ENCODE results near the gene C19orf12. TPM values are rescaled to one million over a fixed set of nuclear protein-coding genes. Genes with fewer than 3 reads are reported as not detected.

Gene C19orf12
- total and polyA plus RNA-seq, 7 donors = 37.5 to 142 (median 65.4) TPM

- H3K27me3 ChIP-seq (ENCODE audit: insufficient read depth in 3 of 3, low read length in 2 of 3) = no peaks in the 10 kb centered on the region
- WGBS, 3 donors = 44 to 60% (median 49%) methylated on average over 16 of the region's 16 CpGs
- no peak for ATAC-seq
- TF ChIP-seq, protein P1, sequence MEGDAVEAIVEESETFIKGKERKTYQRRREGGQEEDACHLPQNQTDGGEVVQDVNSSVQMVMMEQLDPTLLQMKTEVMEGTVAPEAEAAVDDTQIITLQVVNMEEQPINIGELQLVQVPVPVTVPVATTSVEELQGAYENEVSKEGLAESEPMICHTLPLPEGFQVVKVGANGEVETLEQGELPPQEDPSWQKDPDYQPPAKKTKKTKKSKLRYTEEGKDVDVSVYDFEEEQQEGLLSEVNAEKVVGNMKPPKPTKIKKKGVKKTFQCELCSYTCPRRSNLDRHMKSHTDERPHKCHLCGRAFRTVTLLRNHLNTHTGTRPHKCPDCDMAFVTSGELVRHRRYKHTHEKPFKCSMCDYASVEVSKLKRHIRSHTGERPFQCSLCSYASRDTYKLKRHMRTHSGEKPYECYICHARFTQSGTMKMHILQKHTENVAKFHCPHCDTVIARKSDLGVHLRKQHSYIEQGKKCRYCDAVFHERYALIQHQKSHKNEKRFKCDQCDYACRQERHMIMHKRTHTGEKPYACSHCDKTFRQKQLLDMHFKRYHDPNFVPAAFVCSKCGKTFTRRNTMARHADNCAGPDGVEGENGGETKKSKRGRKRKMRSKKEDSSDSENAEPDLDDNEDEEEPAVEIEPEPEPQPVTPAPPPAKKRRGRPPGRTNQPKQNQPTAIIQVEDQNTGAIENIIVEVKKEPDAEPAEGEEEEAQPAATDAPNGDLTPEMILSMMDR (IDR thresholded peaks at IDR 0.05) = no peak
- peak overlapping the region; percentile 86 for H3K27ac ChIP-seq
- H3K9me3 ChIP-seq = no peaks in the 10 kb centered on the region
- H3K4me1 ChIP-seq = peaks cover 73% of the 10 kb centered on the region
- no peak overlapping the region for H3K4me3 ChIP-seq
- H3K36me3 ChIP-seq (ENCODE audit: insufficient read depth in 1 of 2, low read depth in 1 of 2) = no peaks in the 10 kb centered on the region
- intact Hi-C loops (cut with DNase I) = no loop called here
- no peak for DNase-seq
Measured at GRCh38 chr19:29682236-29682895, 32.7 kb downstream of the C19orf12 start.

GRCh38 chr19:29681422-29682235 lies 33.4 kb downstream of the C19orf12 start:
- intact Hi-C loops (cut with DNase I) = no loop called here
- H3K4me3 ChIP-seq = no peak overlapping the region
- no peak for ATAC-seq
- TF ChIP-seq, protein P1 (IDR thresholded peaks at IDR 0.05) = no peak
- peaks cover 76% of the 10 kb centered on the region for H3K4me1 ChIP-seq
- H3K9me3 ChIP-seq = no peaks in the 10 kb centered on the region
- H3K27me3 ChIP-seq (ENCODE audit: insufficient read depth in 3 of 3, low read length in 2 of 3) = no peaks in the 10 kb centered on the region
- peak overlapping the region; percentile 86 for H3K27ac ChIP-seq
- peak; percentile 62 to 69 for DNase-seq
- WGBS, 3 donors = 32 to 42% (median 41%) methylated on average over 12 to 13 of the region's 13 CpGs
- H3K36me3 ChIP-seq (ENCODE audit: insufficient read depth in 1 of 2, low read depth in 1 of 2) = no peaks in the 10 kb centered on the region

GRCh38 chr19:29680937-29681336 lies 34.1 kb downstream of the C19orf12 start:
- intact Hi-C loops (cut with DNase I) = no loop called here
- H3K4me1 ChIP-seq = peaks cover 77% of the 10 kb centered on the region
- H3K36me3 ChIP-seq (ENCODE audit: insufficient read depth in 1 of 2, low read depth in 1 of 2) = no peaks in the 10 kb centered on the region
- 55 to 65% (median 55%) methylated on average over 6 to 7 of the region's 7 CpGs for WGBS, 3 donors
- peak overlapping the region; percentile 86 for H3K27ac ChIP-seq
- no peak overlapping the region for H3K4me3 ChIP-seq
- no peaks in the 10 kb centered on the region for H3K9me3 ChIP-seq
- TF ChIP-seq, protein P1 (IDR thresholded peaks at IDR 0.05) = no peak
- H3K27me3 ChIP-seq (ENCODE audit: insufficient read depth in 3 of 3, low read length in 2 of 3) = no peaks in the 10 kb centered on the region
- DNase-seq = no peak
- no peak for ATAC-seq

DNA sequence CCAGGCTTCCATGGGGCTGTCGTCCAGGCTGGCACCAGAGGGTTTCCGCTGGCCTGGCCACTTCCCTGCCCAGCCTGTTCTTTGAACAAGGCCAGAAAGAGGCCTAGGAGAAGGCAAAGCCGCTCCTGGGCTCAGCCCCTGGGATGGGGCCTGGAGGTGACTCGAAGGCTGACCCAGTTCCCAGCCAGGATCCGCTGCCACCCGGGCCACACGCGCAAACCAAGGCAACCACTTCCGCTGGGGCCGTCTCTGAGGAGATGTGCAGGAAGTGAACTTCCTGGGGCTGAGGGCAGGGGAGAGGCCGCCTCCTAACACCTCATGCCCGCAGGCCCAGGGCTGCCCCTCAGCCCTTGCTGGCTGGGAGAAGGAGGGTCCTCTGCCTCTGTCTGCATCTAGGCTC lies 34.6 kb downstream of the C19orf12 start:
- DNase-seq = peak; percentile 71 to 85
- Histone ChIP-seq H3K27ac (peak overlapping the region; percentile 86), H3K4me3 (peak overlapping the region; percentile 41), H3K36me3 (ENCODE audit: insufficient read depth in 1 of 2, low read depth in 1 of 2) (peaks cover 0 to 4% of the 10 kb centered on the region in 2 donors), H3K27me3 (ENCODE audit: insufficient read depth in 3 of 3, low read length in 2 of 3) (no peaks in the 10 kb centered on the region), H3K9me3 (no peaks in the 10 kb centered on the region), H3K4me1 (peaks cover 77% of the 10 kb centered on the region)
- peak; percentile 9 to 45 (median 12) for ATAC-seq
- TF ChIP-seq, protein P1 (IDR thresholded peaks at IDR 0.05) = no peak
- 16 to 32% (median 20%) methylated on average over 8 to 12 of the region's 12 CpGs for WGBS, 3 donors
- intact Hi-C loops (cut with DNase I) = no loop called here

Measured in psoas muscle (tissue), 8 donors.